Ovary (tissue), 3 donors: ENCODE data around the gene TFF3.

ENCODE experiments used
- POLR2A ChIP-seq: fragments of 450-650 bp; IDR thresholded peaks from one replicate; pipeline ENCODE4 v1.6.1; 2017; ENCODE audit warnings: antibody characterized with exemption, mild to moderate bottlenecking, moderate library complexity
- TF ChIP-seq, protein P1 (sequence below), 3 donors: fragments of 450-650 bp in 2 of 3; fragments of 200-600 bp in 1 of 3; IDR thresholded peaks; one replicate each; pipeline versions ENCODE4 v1.5.1 to v1.8.0; 2016 to 2022; ENCODE audit warnings: antibody characterized with exemption in 3 of 3, mild to moderate bottlenecking in 1 of 3
- donor health status: DM: no; HTN: no; CAD: no.

DNA sequence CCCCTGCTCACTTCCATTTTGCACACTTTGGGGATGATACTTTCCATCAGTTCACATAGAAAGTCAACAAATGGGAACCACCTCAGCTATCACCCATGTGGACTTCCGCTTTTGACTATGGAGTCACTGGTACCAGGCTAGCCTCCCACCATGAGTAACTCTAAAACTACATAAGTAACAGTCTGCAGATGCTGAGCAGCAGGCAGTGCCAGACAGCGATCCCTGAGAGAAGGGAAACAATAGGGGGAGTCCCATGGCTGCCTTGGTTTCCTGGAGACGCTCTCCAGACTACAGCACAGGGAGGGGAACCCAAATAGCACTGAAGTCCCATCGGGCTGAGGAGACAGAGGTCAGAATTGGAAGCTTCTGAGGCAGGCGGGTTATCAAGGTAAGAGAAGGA lies 38.4 kb upstream of the TFF3 start:
- TF ChIP-seq, protein P1, sequence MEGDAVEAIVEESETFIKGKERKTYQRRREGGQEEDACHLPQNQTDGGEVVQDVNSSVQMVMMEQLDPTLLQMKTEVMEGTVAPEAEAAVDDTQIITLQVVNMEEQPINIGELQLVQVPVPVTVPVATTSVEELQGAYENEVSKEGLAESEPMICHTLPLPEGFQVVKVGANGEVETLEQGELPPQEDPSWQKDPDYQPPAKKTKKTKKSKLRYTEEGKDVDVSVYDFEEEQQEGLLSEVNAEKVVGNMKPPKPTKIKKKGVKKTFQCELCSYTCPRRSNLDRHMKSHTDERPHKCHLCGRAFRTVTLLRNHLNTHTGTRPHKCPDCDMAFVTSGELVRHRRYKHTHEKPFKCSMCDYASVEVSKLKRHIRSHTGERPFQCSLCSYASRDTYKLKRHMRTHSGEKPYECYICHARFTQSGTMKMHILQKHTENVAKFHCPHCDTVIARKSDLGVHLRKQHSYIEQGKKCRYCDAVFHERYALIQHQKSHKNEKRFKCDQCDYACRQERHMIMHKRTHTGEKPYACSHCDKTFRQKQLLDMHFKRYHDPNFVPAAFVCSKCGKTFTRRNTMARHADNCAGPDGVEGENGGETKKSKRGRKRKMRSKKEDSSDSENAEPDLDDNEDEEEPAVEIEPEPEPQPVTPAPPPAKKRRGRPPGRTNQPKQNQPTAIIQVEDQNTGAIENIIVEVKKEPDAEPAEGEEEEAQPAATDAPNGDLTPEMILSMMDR (IDR thresholded peaks at IDR 0.05), result no peak
- TF ChIP-seq POLR2A, result no peak
